GM21381 (cell line): ENCODE data around the gene MRPL37.
A peak's percentile ranks its signal among the peaks of the same experiment; 100 is the strongest.
"Not testable (repeated sequence)": the region's sequence is repeated elsewhere in the genome, so short reads cannot be mapped to it uniquely, and the experiment has no call there.

Source experiments
- ATAC-seq: cut with Tn5 transposase; IDR thresholded peaks from one replicate; pipeline ENCODE4 v1.9.1; 2021; ENCODE audit warnings: mild to moderate bottlenecking, moderate library complexity; ENCODE audit not compliant: unreplicated experiment

The MRPL37 gene

GRCh38 chr1:54199765-54200518 is at the start of gene MRPL37, which contains the start of gene CYB5RL:
MRPL37 (plus strand) TSS chr1:54200167; CDS start chr1:54200244, 77 bp downstream.
CYB5RL (minus strand) TSS chr1:54200030; CDS start chr1:54195616, 4,414 bp downstream.
- peak; percentile 95 for ATAC-seq

DNA sequence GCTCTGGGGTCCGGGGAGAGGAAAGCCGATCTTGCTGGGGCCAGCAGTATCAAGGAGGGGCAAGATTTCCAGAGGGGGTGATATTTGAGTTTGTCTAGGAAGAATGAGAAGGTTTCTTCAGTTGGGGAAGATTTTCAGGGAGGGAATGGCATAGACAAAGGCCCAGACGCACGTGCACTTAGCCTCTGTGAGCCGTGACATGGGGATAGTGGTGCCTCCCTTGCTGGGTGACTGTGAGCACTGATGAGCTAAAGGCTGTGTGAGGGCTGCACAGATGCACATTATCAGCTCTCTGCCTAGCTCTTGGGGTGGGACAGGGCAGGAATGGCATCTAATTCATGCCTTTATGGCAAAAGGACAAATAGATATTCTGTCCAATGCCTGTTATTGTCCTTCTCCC is 49.0 kb upstream of the MRPL37 start:
- ATAC-seq = no peak

DNA sequence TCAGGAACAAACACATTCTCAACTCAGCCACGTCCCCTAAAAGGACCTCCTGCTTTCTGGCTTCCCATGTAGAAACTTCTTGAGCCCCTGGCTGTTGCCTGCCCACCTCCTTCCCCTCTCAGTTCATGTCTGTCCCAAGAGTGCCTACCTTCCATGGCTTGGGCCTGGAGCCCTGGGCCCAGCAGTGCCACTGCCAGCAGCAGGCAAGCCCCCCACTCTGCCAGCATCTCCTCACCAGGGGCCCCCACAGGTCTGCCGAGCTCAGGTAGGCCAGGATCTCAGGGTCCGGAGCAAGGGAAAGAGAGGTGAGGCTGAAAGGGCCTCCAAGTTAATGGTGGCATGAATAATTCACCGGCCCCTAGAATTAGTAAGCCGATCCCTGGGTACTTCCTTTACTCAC is 47.3 kb upstream of the MRPL37 start, which contains the start of gene CDCP2:
Gene CDCP2, minus strand, starts transcription at position 305 of the 400 bp plus-strand sequence. Its CDS starts 78 bp downstream, at position 227.
- ATAC-seq = no peak

GRCh38 chr1:54153535-54154439 is 46.2 kb upstream of the MRPL37 start:
- no peak for ATAC-seq

- no peak for ATAC-seq
Observed at GRCh38 chr1:54156201-54156600, 43.8 kb upstream of the MRPL37 start.

- no peak for ATAC-seq
Observed at GRCh38 chr1:54156986-54157385, 43.0 kb upstream of the MRPL37 start.

DNA sequence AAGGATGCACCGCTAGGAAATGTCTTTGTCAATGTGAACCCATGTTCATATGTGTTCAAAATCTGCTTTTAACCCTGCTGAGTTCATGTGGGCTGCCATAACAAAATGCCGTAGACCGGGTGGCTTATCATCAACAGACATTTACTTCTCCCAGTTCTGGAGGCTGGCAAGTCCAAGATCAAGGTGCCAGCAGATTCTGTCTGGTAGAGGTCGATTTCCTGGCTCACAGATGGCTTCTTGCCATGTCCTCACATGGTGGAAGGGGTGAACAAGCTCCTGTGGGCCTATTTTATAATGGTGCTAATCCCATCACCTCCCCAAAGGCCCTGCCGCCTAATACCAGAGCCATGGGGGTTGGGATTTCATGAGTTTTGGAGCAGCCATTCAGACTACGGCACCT is 42.6 kb upstream of the MRPL37 start:
- ATAC-seq = no peak

DNA sequence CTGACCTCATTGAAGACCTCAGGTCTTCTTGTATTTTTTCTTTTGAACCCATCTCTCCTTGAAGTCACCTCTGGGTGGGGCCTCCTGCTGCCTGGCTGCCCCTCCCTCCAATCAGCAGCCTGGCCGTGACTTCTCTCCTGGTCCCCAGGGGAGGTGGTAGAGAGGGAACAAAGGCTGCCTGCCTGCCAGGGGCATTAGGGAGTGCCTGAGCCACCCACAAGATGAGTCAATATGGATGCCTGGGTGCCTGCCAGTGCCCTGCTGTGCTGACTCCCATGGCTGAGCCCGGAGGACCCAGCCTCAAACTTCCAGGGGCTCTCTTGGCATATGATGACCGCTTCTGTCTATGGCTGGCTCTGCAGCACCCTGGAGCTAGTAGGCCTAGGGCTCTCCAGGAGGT is 41.9 kb upstream of the MRPL37 start:
- no peak for ATAC-seq

GRCh38 chr1:54159733-54160316 is 40.1 kb upstream of the MRPL37 start:
- ATAC-seq = no peak

DNA sequence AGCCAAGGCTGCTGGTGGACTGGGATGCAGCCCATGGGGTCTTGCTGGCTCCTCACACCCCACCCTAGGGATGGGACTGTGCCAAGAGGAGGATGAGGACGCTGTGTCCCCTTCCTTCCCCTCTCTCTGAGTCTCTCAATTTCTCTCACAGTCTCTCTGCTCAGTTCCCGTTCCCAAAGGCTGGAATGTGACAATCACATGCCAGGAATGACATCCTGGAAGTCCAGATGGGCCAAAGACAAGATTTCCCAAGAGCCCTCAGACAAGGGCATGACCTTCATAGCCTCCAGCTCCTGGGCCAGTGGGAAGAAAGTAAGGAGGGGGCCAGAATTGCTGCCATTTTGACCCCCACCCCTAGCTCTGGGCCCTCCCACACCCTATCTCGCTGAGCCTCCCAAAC is 39.6 kb upstream of the MRPL37 start:
- no peak for ATAC-seq

DNA sequence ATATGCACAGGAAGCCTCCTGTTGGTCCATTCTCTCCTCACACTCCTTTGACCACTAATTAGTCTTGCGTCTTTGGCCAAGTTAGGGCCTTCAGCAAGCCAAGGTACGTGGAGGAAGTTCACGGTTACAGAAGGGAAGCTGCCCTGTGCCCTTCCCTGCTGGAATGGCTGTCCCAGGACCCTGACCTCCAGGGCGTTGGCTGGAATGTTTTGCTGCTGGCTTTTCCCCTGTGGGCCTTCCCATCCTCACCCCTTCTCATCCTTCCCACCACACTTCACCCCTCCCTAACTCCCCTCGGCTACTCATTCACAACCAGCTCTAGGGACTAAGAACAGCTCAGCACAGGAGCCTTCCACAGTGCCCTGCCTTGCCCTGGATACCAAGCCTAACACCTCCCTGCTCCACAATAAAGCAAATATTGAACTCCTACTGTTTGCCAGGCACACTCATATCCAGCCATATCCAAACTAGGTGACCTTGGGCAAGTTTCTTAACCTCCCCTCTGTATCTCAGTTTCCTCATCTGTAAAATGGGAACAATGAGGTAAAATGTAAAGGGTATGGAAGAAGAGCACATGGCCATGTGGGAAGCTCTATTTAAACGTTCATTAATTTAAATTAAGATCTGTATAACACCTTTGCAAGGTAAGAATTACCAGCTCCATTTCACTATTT is 38.3 kb upstream of the MRPL37 start:
- no peak for ATAC-seq

DNA sequence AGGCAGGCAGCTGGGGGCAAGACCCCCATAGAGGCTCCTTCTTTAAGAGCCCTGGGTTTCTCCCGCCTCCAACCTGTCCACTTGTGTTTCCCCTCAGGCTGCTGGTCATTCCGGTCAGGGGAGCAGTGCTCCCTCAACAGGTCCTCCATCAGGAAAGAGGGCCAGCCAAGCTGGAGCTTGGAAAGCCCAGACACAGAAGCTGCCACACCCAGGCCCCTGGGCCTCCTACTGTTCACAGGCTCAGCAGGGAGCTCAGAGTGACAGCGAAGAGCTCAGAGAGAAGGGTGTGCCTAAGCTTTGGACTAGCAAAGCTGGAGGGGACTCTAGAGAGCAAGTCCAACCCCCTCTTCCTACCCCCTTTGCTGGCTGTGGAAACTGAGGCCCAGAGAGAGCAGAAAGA is 36.9 kb upstream of the MRPL37 start:
- ATAC-seq = no peak

DNA sequence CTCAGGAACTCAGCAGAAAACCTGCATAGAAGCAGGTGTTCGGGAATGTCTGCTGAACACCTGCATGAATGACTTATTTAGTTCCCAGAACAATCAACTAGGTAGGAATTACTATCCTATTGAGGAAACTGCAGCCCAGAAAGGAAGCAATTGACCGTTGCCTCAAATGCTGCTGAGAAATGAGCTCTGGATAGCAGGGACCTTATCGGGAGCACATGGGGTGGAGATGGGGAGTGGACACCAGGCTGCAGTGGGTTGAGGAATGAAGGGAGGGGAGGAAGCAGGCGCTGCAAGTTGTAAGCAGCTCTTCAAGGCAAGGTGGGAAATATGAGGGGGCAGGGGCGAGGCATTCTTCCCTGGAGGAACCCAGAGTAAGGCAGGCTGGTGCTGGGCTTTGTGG is 36.4 kb upstream of the MRPL37 start:
- no peak for ATAC-seq

- no peak for ATAC-seq
Observed at GRCh38 chr1:54165146-54165545, 34.8 kb upstream of the MRPL37 start.

DNA sequence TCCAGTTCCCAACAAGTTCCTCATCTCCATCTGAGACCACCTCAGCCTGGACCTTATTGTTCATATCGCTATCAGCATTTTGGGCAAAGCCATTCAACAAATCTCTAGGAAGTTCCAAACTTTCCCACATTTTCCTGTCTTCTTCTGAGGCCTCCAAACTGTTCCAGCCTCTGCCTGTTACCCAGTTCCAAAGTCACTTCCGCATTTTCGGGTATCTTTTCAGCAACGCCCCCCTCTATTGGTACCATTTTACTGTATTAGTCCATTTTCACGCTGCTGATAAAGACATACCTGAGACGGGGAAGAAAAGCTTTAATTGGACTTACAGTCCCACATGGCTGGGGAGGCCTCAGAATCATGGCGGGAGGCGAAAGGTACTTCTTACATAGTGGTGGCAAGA is 33.6 kb upstream of the MRPL37 start:
- ATAC-seq = not testable (repeated sequence)

DNA sequence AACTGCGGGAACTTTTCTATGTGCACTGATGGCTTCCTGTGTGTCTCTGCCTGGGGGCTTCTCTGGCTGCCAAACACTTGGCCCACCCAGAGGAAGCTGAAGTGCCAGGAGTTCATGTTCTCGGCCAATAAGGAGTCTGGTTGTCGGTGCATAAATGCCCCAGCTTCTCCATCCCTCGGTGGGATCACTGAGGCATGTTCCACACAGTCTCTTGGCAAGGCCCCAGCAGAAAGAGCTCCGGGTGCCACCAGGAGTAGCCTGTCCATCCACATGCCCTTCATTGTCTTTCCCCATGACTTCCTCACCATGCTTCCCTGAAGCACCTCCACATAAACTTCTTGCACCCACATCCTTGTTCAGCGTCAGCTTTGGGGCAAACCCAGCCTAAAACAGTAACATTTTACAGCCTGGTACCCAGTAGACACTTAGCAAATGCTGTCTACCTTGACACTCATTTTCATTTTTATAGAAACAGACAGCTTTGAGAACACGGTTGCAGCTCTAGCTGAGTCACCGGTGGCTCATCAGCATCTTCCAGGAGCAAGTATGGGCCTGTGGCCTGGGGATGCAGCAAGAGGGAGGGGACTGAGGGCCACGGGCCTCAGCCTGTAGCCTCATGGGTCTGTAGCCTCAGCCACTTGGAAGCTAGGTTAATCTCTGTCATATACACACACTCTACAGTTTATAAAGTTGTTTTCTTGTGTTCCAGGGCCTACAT is 32.4 kb upstream of the MRPL37 start:
- ATAC-seq = no peak

GRCh38 chr1:54168206-54168965 is 31.6 kb upstream of the MRPL37 start:
- ATAC-seq = no peak

- no peak for ATAC-seq
Observed at GRCh38 chr1:54169068-54169467, 30.9 kb upstream of the MRPL37 start.

DNA sequence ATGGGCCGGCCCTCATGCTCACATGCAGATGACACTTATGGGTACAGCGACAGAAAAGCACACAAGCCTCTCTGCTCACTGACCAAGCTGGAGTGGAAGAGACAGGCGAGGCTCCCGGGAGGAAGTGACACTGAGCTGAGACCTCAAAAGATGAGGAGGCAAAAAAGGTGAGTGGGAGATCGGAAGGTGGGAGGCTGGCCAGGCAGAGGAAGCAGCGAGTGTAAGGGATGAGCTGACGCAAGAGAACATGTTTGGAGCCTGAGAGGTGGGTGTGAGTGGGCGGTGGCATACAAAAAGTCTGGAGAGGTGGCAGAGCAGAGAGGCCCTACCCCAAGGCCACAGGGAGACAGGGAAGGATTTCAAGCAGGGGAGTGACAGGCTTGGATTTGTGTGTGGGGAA is 29.0 kb upstream of the MRPL37 start:
- ATAC-seq = no peak
